GM23338 (cell line): Measurements from ENCODE around the gene PSD4. TPM values are rescaled to one million over a fixed set of nuclear protein-coding genes. Genes with fewer than 3 reads are reported as not detected.
A peak's percentile ranks its signal among the peaks of the same experiment; 100 is the strongest.

Experiments
- ATAC-seq: fragments of 200-7000 bp; cut with Tn5 transposase; 3 replicates; pipeline ENCODE4 v1.9.1; 2020
- DNase-seq: peaks from one replicate; pipeline ENCODE4 v3.0.0-alpha.2; 2015; ENCODE audit warnings: low spot score
- H2AFZ ChIP-seq: fragments of 200-600 bp; sonication (generic); 2 replicates; pipeline ENCODE4 v1.8.0; 2016; ENCODE audit warnings: antibody characterized with exemption, mild to moderate bottlenecking, moderate library complexity
- H3F3A ChIP-seq: fragments of 200-600 bp; sonication (generic); replicated peaks from 2 replicates; pipeline ENCODE4 v1.8.0; 2017; ENCODE audit warnings: antibody characterized with exemption, mixed run types, low read depth
- H3K27ac ChIP-seq: fragments of 200-600 bp; sonication (generic); 2 replicates; pipeline ENCODE4 v1.6.1; 2016; ENCODE audit warnings: low read depth
- H3K27me3 ChIP-seq: fragments of 200-600 bp; sonication (generic); 2 replicates; pipeline ENCODE4 v1.8.0; 2016; ENCODE audit warnings: mild to moderate bottlenecking, mixed run types, moderate library complexity; ENCODE audit not compliant: insufficient read depth
- H3K36me3 ChIP-seq: fragments of 200-600 bp; sonication (generic); 2 replicates; pipeline ENCODE4 v1.8.0; 2016; ENCODE audit warnings: mild to moderate bottlenecking; ENCODE audit not compliant: insufficient read depth
- H3K4me1 ChIP-seq: fragments of 200-600 bp; sonication (generic); 2 replicates; pipeline ENCODE4 v1.8.0; 2016; ENCODE audit warnings: mild to moderate bottlenecking, moderate library complexity; ENCODE audit not compliant: insufficient read depth
- H3K4me2 ChIP-seq: fragments of 200-600 bp; sonication (generic); 2 replicates; pipeline ENCODE4 v1.7.1; 2017; ENCODE audit warnings: mixed run types
- H3K4me3 ChIP-seq: fragments of 200-600 bp; sonication (generic); 2 replicates; pipeline ENCODE4 v1.6.1; 2016; ENCODE audit warnings: mixed run types
- H3K79me2 ChIP-seq: fragments of 200-600 bp; sonication (generic); replicated peaks from 2 replicates; pipeline ENCODE4 v1.8.0; 2017; ENCODE audit warnings: mild to moderate bottlenecking; ENCODE audit not compliant: insufficient read depth
- H3K9me2 ChIP-seq: fragments of 200-600 bp; sonication (generic); 2 replicates; pipeline ENCODE4 v1.8.0; 2017; ENCODE audit not compliant: insufficient read depth
- H4K20me1 ChIP-seq: fragments of 200-600 bp; sonication (generic); replicated peaks from 2 replicates; pipeline ENCODE4 v1.8.0; 2017; ENCODE audit warnings: mild to moderate bottlenecking; ENCODE audit not compliant: insufficient read depth
- H3K27ac Mint-ChIP-seq: 2 replicates; pipeline ENCODE4 v1.8.0; 2020; ENCODE audit warnings: inconsistent platforms, mild to moderate bottlenecking, moderate library complexity, mixed read lengths
- H3K27me3 Mint-ChIP-seq: 3 replicates; pipeline ENCODE4 v1.8.0; 2022; ENCODE audit warnings: low read depth, mild to moderate bottlenecking, moderate library complexity, mixed read lengths, inconsistent platforms; ENCODE audit not compliant: insufficient read depth, poor library complexity
- H3K36me3 Mint-ChIP-seq: 3 replicates; pipeline ENCODE4 v1.8.0; 2021; ENCODE audit warnings: low read depth, mild to moderate bottlenecking, inconsistent platforms, moderate library complexity, mixed read lengths
- H3K4me1 Mint-ChIP-seq: 3 replicates; pipeline ENCODE4 v1.8.0; 2020; ENCODE audit warnings: mild to moderate bottlenecking, inconsistent platforms, mixed read lengths
- H3K4me3 Mint-ChIP-seq: 3 replicates; pipeline ENCODE4 v1.8.0; 2021; ENCODE audit warnings: moderate library complexity, mild to moderate bottlenecking, inconsistent platforms, mixed read lengths
- H3K9me3 Mint-ChIP-seq: 3 replicates; pipeline ENCODE4 v1.8.0; 2020; ENCODE audit warnings: moderate library complexity, mild to moderate bottlenecking, inconsistent platforms, mixed read lengths
- CTCF ChIP-seq, 2 experiments: fragments of 200-600 bp in 1 of 2; sonication (generic) in 1 of 2; conservative IDR thresholded peaks; 2 replicates each; pipeline versions ENCODE4 v1.5.1 to v1.6.1; 2016 to 2017; ENCODE audit warnings: antibody characterized with exemption in 2 of 2, low read depth in 2 of 2, mild to moderate bottlenecking in 2 of 2, moderate library complexity in 1 of 2
- STAT1 ChIP-seq: IDR thresholded peaks from one replicate; pipeline ENCODE4 v1.6.1; 2016; ENCODE audit warnings: antibody characterized with exemption; ENCODE audit not compliant: unreplicated experiment
- ZNF331 ChIP-seq: fragments of 250-450 bp; sonication (Bioruptor Pico); IDR thresholded peaks from 2 replicates; pipeline ENCODE4 v1.5.0; 2020; ENCODE audit warnings: low read depth, mild to moderate bottlenecking, moderate library complexity
- ZNF462 ChIP-seq: fragments of 250-450 bp; sonication (Bioruptor Pico); IDR thresholded peaks from 2 replicates; pipeline ENCODE4 v1.5.0; 2020; ENCODE audit warnings: mild to moderate bottlenecking, moderate library complexity
- polyA plus RNA-seq: library from polyadenylated mRNA; unstranded; fragments of >200 nt; fragmentation: Nextera tagmentation; extraction: Ambion mirVana; gene quantifications from 2 replicates; pipeline ENCODE4 v1.2.1, GENCODE V29; 2016
- total RNA-seq: library from RNA; depleted of rRNA; stranded (reverse); fragments of >200 nt; shearing (Covaris generic); gene quantifications from 2 replicates; pipeline ENCODE4 v1.2.3, GENCODE V29; 2014

Gene PSD4
- total and polyA plus RNA-seq, 2 experiments from 2014 or later, result 0.06 to 0.66 TPM

GRCh38 chr2:113176696-113177355 is 3.1 kb downstream of the PSD4 start:
- Histone ChIP-seq H3K79me2 (no peaks in the 10 kb centered on the region), H3K27ac (no peak overlapping the region), H3K9me2 (no peaks in the 10 kb centered on the region), H4K20me1 (no peaks in the 10 kb centered on the region), H3F3A (no peaks in the 10 kb centered on the region), H3K4me1 (no peaks in the 10 kb centered on the region; the same call in 1 of the 2 replicates), H3K27me3 (no peaks in the 10 kb centered on the region), H3K4me3 (no peak overlapping the region), H3K36me3 (no peaks in the 10 kb centered on the region), H2AFZ (no peak overlapping the region), H3K4me2 (no peak overlapping the region)
- Mint-ChIP-seq H3K27ac (no peak overlapping the region), H3K4me3 (no peak overlapping the region), H3K4me1 (peaks cover 31% of the 10 kb centered on the region), H3K9me3 (no peaks in the 10 kb centered on the region), H3K36me3 (no peaks in the 10 kb centered on the region), H3K27me3 (peaks cover 7% of the 10 kb centered on the region)
- TF ChIP-seq STAT1, result no peak
- TF ChIP-seq CTCF (conservative IDR thresholded peaks at IDR 0.05; ENCODE audit: low read depth in 2 of 2), result peak in 1 of 2 experiments; percentile 34; a peak in 2 of 4 replicates
- TF ChIP-seq ZNF462, result no peak
- TF ChIP-seq ZNF331 (CRISPR knock-in tag), result no peak
- no peak for DNase-seq
- ATAC-seq, result no peak
